ENCODE results near the gene MAST4.

DNA sequence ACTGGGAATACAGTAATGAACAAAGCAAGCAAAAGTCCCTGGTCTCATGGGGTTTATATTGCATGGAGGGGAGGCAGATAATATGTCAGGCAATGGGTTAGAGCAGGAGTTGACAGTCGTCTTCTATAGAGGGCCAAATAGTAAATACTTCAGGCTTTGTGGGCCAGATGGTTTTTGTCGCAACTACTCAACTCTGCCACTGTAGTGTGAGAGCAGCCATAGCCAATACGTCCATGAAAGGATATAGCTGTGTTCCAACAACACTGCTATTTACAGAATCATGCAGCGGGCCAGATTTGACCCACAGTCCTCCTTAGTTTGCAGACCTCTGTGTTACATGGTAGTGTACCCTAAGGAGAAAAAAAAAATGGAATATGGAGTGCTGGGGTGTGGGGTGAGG, 25.5 kb downstream of the MAST4 start:
- TF ChIP-seq ZSCAN29 (CRISPR knock-in tag; conservative IDR thresholded peaks at IDR 0.05) (no peak), ZNF232 (CRISPR knock-in tag; IDR thresholded peaks at IDR 0.05; ENCODE audit: borderline replicate concordance) (no peak), ZFX (CRISPR knock-in tag; IDR thresholded peaks at IDR 0.05; ENCODE audit: low read depth) (no peak)

All from HepG2 (cell line).